GM21619 (cell line): ENCODE measurements around the gene STK11.
"Not testable (repeated sequence)": the region's sequence is repeated elsewhere in the genome, so short reads cannot be mapped to it uniquely, and the experiment has no call there.

Experiments
- ATAC-seq: cut with Tn5 transposase; IDR thresholded peaks from one replicate; pipeline ENCODE4 v1.9.1; 2021; ENCODE audit not compliant: unreplicated experiment

Gene STK11

DNA sequence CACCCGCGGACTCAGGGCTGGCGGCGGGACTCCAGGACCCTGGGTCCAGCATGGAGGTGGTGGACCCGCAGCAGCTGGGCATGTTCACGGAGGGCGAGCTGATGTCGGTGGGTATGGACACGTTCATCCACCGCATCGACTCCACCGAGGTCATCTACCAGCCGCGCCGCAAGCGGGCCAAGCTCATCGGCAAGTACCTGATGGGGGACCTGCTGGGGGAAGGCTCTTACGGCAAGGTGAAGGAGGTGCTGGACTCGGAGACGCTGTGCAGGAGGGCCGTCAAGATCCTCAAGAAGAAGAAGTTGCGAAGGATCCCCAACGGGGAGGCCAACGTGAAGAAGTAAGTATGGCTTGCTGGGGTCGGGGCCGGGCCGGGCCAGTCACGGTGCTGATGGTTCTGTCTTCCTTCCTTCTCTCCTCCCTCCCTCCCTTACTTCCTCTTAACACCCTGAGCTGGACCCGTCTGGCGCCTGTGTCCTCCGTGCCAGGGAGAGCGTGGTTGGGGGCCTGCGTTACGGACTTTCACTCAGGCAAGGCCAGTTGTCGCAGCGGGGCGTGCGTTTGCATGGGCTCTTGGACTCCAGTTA, 1.4 kb downstream of the STK11 start:
- ATAC-seq, result no peak

DNA sequence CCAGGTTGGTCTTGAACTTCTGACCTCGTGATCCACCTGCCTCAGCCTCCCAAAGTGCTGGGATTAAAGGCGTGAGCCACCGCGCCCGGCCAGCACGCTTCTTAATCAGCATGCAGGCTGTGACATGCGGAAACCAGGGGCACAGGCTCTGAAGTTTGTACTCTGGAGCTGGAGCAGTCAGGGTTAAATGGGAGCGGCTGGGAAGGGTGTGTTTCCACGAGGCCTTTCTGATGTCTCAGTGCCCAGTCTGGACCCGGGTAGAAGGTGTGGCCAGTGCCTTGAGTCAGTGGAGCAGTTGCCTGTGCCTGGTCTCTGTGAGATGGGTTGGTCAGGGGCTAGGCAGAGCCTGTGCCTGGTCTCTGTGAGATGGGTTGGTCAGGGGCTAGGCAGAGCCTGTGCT, 3.3 kb downstream of the STK11 start:
- ATAC-seq, result not testable (repeated sequence)

DNA sequence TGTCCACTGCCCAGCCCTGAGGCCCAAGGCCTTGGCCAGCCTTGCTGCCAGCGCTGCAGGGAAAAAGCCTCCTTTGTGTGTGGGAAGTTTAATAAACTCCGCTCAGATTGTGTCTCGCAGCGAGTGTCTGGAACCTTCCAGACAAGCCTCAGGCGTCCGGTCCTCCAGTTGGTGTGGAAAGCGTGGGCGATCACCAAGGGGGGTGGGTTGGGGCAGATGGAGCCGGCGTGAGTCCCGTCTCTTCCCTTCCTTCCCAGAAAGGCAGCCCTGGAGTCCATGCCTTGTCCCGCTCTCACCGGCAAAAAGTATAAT, 4.6 kb downstream of the STK11 start:
- no peak for ATAC-seq

DNA sequence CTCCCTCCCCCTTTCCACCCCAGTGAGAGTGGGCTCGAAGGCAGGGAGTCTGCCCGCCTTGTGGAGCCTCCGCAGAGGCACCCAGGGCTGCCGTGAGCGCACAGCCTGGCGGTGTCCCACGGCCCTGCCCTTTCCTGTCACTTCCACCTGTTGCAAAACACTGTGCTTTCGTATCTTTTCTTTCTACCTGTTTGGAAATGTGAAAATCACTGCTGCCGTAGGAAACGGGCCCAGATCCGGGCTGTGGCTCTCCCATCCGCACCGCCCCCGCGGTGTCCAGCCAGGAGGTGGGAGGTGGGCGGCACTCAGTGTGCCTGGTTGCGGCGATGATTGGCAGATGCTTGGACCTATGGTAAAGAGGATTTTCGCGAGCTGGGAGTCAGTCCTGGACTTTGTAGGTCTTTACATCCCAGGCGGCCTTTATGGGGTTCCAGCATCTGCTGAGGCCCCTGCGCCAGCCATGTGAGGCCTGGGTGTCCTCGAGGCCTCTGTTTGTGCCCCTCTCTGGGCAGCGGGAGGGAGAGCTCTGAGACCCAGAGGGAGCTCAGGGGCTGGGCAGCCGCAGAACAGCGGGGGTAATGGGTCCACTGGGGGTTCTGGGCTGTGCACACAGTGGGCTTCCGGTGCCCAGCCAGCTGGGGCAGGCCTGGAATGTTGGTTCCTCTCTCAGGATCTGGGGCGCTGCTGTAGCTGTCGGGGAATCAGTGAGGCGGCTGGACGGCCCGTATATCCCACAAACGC, 6.1 kb downstream of the STK11 start:
- ATAC-seq, result no peak

DNA sequence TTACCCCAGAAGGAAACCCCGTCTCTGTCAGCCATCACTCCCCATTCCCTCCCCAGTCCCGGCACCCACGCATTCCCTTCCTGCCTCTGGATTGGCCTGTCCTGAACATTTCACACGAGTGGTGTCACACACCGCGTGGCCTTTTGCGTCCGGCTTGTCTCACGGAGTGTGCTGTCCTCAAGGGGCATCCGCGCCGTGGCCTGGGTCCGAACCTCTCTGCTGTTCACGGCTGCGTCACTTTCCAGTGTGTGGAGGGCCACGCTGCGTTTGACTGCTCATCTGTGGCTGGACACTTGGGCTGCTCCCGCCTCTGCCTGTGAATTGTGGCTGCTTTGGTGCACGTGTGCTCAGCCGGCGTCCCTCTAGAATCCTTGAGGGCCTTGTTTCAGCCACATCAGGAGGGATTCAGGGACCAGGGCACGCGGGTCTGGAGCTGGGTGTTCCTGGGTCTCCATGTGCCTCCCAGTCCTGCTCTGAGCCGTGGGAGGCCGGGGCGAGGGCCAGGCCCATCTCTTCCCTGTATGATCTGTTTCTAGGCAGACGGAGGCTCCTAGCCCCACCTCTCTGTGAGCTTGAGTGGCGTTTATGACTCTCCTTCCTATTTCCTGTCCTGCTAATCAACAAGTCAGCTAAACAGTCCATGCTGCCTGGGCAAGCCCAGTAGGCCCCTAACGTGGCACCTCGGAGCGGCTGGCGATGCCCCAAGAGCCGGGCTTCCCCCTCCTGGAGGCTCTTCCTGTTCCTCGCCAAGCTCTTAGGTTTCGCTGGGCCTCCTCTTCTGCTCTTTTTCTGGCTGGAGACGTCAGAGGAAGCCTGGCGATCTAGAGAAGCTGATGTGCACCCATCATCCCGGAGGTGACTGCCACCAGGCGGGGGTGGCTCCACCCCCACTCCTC, 8.1 kb downstream of the STK11 start:
- ATAC-seq, result no peak

DNA sequence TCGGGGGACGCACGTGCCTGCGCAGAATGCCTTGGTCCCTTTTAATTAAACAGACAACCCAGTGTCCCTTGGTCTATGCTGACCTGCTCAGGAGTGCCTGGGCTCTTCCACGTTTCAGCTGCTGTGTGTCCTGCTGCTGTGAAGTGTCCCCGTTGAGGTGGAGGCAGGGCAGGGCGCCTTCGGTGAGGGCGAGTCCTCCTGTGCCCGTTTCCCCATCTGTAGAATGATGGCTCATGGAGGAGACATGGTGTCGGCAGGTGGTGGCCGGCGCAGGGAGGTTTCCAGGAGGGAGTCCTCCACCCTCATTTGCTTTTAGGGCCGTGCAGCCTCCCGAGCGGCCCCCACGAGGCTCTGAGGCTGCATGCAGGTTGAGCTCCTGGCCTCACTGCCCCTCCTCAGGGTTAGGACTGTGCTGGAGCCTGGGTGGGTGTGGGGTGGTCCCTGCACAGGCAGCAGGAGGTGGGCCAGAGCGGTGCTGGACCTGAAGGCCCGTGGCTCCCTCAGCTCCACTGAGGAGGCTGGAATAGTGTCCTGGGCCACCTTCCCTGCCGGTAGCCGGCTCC, 8.8 kb downstream of the STK11 start:
- ATAC-seq, result no peak

DNA sequence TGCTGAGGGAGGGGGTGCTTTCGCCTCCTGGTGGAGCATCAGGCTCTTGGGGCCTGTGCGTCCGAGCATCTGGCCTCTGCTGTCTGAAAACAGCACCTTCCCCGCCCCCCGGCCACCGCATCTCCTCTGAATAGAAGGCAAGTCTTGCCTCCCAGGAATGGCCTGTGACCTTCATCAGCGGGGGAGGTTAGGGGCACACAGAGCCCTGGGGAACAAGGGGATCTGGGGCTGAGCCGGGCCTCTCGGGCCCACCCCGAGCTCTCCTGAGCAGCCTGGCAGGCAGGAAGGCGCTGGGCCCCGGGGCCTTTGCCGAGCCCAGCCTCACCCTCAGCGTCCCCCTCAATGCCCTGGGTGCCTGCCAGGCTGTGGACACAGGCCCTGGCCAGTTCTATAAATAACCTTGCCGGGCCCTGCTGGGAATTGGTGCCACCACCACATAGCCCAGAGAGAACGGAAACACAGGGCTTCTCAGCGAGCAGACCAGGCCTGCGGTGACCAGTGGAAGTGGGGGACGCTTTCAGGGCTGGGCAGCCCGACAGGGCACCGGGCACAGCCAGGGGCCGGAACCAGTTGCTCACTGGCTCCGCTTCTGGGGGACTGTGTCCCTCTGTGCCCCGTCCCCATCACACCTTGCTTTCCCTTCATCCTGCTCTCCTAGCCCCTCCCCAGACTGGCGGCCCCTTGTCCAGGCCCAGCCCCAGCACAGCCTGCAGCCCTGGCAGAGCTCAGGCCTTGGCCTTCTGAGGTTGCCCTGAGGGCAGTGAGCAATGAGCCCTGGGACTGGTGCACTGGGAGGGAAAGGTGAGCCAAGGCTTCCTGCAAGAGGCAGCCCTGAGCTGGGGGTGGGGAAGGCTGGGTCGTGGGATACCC, 9.5 kb downstream of the STK11 start:
- no peak for ATAC-seq

DNA sequence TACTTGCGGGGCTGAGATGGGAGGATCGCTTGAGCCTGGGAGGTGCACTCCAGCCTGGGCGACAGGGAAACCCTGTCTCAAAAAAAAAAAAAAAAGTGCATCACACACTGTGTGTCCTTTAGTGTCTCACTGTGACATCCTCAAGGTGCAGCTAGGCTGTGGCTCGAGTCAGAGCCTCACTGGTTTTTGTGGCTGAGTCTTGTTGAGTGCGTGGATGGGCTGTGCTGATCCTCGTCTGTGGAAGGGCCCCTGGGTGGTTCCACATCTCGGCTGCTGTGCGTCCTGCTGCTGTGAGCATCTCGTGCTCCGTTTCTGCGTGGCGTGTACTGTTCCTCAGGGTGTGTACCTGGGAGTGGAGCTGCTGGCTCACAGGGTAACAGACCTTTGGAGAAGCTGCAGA, 11.2 kb downstream of the STK11 start:
- ATAC-seq, result no peak

DNA sequence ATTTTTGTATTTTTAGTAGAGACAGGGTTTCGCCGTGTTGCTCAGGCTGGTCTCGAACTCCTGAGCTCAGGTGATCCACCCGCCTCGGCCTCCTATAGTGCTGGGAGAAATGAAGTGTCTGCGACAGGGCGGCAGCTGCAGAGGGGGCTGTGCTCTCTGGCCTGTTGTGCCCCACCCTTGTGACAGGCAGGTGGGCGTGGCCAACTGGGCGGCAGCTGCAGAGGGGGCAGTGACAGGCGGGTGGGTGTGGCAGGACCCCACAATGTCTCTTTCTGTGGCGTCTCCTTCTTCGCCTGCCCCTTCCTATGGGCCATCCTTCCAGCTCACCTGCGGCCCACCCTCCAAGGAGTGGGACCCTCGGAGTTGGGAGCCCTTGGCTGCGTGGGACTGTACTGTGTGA, 11.8 kb downstream of the STK11 start:
- ATAC-seq, result no peak

DNA sequence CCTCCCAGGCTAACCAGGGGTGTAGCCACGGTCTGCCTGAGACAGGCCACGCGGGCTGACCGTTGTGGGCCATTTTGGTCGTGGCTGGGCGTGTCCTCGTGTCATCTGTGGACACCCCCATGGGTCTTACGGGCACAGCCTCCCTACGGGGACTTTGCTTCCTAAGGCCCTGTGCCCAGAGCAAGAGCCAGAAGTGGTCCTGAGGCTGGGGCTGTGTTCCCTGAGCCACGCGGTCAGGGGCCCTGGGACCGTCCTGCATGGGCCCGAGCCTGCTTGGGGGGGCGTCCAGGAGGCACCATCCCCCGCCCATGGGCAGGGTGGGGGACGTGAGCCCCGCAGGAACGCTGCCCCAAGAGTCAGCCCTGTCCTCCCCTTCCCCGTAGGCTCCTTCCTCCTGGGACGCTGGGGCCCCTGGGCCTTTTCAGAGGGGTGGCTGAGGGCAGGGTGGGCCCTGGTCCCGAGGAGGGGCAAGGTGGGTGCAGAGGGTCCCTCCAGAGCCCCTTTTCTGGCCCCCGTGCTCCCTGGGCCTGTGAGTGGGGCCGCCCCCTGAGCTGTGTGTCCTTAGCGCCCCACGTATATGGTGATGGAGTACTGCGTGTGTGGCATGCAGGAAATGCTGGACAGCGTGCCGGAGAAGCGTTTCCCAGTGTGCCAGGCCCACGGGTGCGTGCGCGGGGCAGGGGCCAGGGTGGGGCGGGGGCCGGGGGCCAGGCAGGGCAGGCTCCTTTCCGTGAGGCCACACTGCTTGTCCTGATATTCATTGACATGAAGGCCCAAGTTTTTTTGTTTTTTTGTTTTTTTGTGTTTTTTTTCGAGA, 13.4 kb downstream of the STK11 start:
- ATAC-seq, result no peak

DNA sequence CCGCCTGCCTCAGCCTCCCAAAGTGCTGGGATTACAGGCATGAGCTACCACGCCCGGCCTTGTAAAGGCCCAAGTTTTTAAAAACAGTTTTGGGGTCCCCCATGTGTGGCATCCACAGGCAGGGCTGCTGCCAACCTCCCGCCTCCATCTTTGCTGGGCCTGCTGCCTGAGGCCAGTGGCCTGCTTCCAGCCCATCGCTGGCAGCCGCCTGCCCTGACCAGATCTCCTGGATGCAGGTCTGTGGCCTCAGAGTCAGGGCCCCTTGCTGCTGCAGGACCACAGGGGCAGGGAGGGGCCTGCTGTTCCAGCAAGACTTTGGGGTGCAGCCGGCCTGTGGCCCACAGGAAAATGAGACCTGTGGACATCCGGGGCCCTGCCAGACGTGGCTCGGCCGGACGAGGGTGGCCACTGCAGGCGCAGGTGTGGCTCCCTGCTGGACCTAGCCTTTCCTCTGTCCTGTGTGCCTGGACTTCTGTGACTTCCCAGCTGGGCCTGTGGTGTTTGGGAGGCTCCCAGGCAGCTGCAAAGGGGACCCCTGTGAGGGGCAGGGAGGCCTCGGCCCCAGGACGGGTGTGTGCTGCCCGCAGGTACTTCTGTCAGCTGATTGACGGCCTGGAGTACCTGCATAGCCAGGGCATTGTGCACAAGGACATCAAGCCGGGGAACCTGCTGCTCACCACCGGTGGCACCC, 14.4 kb downstream of the STK11 start:
- ATAC-seq, result no peak

DNA sequence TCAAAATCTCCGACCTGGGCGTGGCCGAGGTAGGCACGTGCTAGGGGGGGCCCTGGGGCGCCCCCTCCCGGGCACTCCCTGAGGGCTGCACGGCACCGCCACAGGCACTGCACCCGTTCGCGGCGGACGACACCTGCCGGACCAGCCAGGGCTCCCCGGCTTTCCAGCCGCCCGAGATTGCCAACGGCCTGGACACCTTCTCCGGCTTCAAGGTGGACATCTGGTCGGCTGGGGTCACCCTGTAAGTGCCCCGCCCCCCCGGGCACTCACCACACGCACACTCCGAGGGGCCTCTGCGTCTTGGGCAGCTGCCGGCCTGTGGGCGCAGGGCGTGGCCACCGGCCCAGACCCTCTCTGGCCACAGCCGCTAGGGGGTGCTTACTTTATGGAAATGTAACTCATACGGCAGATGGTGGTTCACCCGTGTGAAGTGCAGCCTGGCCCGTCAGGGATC, 14.9 kb downstream of the STK11 start:
- ATAC-seq, result no peak

DNA sequence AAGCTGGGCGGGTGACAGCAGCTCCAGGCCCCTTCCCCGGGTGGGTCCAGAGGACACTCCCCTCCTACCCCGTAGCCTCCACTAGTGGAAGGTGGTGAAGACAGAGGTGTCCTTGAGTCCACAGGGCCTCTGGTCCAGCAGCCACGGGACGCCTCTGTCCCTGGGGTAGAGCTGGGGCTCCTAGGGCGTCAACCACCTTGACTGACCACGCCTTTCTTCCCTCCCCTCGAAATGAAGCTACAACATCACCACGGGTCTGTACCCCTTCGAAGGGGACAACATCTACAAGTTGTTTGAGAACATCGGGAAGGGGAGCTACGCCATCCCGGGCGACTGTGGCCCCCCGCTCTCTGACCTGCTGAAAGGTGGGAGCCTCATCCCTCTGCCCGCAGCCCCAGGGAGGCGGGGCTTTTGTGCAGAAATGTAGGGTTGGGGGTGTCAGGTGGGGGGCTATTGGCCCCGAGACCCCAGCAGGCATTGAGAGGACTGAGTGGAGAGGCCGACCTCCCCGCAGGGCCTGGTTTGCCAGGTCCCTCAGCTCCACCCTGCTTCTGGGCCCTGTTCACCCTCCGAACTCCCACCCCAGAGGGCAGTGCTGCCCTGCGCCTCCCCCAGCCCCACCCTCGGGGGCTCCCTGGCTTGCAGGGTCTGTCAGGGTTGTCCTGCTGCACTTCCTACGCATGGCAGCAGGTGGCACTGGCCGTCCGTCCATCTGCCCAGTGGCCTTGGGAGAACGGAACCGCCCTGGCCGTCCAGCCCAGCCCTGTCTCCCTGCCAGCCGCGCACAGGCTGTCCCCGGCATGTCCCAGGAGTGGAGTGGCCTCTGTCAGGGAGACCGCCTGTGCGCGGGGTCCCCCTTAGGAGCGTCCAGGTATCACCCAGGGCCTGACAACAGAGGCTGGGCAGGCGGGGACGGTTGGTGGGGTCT, 15.7 kb downstream of the STK11 start:
- no peak for ATAC-seq

DNA sequence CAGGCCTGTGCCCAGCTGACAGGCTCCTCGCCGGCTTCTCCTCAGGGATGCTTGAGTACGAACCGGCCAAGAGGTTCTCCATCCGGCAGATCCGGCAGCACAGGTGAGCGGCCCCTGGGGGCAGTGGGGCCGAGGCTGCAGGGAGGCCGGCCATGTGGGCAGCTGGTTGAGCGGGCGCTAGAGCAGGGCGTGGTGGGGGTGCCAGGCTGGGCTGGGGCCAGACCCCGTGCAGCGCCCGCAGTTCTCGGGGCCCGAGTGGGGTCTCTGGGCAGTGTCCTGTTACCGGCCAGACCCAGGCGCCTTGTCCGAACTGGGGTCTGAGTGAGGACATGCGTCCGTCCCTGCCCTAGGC, 16.3 kb downstream of the STK11 start:
- no peak for ATAC-seq

DNA sequence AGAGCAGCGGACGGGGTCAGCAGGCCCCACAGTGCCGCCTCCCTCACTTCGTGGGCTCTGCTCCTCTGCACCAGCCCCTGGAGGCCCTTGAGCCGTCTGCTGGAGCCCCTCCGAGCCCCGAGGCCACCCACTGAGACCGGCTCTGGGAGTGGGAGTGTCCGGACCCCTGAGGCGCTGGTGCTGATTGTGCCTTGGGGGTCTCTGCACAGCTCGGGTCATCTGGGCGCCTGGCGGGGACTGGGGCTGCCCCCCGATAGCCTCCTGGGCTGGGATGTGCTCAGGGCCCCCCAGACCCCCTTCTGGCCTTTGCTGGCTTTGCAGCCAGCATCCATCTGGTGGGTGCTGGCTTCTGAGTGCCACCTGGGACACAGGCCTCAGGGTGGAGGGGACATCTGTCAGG, 16.8 kb downstream of the STK11 start:
- no peak for ATAC-seq

DNA sequence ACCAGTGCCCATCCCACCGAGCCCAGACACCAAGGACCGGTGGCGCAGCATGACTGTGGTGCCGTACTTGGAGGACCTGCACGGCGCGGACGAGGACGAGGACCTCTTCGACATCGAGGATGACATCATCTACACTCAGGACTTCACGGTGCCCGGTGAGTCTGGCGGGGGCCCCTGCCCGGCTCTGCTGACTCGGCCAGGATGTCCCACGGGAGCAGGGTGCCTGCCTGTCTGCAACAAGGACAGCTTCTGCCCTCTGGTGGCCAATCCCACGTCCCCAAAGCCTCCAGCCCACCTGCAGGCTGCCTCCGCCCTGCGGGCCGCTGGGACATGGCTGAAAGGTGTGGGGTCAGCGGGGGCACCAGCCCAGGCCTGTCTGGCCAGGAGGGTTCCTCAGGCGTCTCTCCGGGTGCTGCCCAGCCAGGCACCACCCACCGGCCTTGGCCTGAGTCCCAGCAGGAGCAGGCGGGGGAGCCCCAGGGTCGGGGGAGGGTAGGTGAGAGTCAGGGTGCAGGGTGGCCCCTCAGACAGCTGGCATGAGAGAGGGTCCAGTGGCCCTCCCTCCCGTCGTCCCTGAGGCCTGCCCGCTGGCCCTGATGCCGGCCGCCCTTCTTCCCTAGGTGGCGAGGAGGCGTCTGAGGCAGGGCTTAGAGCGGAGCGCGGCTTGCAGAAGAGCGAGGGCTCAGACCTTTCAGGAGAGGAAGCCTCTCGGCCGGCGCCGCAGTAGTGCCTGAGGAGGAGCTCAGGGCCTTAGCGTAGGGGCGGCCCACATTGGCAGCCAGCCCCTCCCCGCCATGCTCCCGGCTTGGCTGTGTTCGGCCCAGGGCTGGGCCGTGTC, 17.7 kb downstream of the STK11 start:
- ATAC-seq, result no peak

DNA sequence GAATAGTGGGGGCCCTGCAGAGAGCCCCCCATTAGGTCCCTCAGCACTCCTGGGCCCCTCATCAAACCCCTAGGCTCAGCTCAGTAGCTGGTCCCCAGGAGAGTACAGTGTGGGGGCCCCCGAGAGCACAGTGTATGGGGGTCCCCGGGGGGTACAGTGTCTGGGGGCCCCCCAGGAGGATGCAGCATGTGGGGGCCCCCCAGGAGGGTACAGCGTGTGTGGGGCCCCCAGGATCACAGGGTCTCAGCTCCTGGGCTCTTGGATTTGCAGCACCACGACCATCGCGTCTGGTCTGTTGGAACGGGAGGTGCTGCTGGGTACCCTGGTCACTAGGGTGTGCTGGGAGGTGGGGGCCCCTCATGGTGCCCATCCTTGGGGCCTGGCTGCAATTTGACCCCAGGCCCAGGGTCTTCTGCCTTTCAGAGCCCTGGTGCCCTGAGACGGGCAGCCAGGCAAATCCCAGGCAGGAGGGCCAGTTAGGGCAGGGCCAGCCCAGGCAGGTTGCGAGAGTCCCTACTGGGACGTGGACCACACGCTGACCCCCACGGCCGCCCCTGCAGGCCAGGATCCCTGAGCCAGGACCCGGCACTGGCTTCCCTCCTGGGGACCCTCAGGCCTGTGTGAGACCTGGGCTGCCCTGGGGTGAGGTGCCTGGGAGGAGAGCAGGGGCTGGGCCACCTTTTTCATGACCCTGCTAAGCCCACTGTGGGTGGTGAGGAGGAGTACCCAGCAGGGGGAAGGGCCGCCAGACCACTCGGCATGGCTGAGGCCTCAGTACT, 18.7 kb downstream of the STK11 start:
- ATAC-seq, result no peak
